Neural crest cell (in vitro differentiated cells): ENCODE results near the gene TFF3. TPM values are rescaled to one million over a fixed set of nuclear protein-coding genes. Genes with fewer than 3 reads are reported as not detected.

Experiments used
- DNase-seq: peaks from one replicate; pipeline ENCODE4 v3.0.0; 2021; ENCODE audit warnings: low read depth, mixed read lengths, low spot score
- H3K27ac Mint-ChIP-seq: one replicate; pipeline ENCODE4 v1.8.0; 2021; ENCODE audit warnings: mild to moderate bottlenecking, mixed read lengths; ENCODE audit not compliant: unreplicated experiment
- H3K27me3 Mint-ChIP-seq: 2 replicates; pipeline ENCODE4 v1.8.0; 2021; ENCODE audit warnings: low read depth, mild to moderate bottlenecking, mixed read lengths
- H3K36me3 Mint-ChIP-seq: 2 replicates; pipeline ENCODE4 v1.8.0; 2021; ENCODE audit warnings: low read depth, mild to moderate bottlenecking, mixed read lengths
- H3K4me1 Mint-ChIP-seq: 2 replicates; pipeline ENCODE4 v1.8.0; 2021; ENCODE audit warnings: mixed read lengths
- H3K4me3 Mint-ChIP-seq: one replicate; pipeline ENCODE4 v1.8.0; 2021; ENCODE audit warnings: mild to moderate bottlenecking, mixed read lengths
- H3K9me3 Mint-ChIP-seq: 2 replicates; pipeline ENCODE4 v1.8.0; 2021; ENCODE audit warnings: mixed read lengths
- total RNA-seq: library from RNA; stranded (reverse); gene quantifications from 2 replicates; pipeline ENCODE4 v1.2.1, GENCODE V29; 2021
- TF ChIP-seq, protein P1 (sequence below): fragments of 200-600 bp; sonication (generic); conservative IDR thresholded peaks from 2 replicates; pipeline ENCODE4 v1.5.0; 2021; ENCODE audit warnings: antibody characterized with exemption, mild to moderate bottlenecking

The TFF3 gene
- total RNA-seq, 1 donor from 2014 or later = not detected

DNA sequence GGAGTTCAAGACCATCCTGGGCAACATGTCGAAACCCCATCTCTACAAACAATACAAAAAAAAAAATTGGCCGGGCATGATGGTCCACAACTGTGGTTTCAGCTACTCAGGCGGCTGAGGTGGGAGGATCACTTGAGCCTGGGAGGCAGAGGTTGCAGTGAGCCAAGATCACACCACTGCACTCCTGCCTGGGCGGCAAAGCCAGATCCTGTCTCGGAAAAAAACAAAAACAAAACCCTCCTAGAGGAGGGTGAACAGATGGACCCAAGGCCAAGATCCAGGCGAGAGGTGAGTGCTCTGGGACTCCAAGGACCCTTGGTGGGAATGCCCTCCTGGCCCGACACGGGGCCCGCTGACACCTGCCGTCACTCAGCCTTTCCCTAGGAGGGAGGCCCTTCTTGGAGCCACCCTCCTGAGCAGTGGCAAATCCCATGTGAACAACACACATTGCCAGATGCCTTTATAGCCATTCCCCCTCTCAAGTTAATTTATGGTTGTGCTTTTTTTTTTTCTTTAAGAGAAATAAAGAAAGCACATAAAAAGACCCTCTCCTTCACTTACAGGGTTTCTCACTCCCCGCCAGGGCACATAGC, 35.2 kb upstream of the TFF3 start:
- peak overlapping the region; percentile 35 for H3K27ac Mint-ChIP-seq
- H3K27me3 Mint-ChIP-seq = no peaks in the 10 kb centered on the region
- TF ChIP-seq, protein P1, sequence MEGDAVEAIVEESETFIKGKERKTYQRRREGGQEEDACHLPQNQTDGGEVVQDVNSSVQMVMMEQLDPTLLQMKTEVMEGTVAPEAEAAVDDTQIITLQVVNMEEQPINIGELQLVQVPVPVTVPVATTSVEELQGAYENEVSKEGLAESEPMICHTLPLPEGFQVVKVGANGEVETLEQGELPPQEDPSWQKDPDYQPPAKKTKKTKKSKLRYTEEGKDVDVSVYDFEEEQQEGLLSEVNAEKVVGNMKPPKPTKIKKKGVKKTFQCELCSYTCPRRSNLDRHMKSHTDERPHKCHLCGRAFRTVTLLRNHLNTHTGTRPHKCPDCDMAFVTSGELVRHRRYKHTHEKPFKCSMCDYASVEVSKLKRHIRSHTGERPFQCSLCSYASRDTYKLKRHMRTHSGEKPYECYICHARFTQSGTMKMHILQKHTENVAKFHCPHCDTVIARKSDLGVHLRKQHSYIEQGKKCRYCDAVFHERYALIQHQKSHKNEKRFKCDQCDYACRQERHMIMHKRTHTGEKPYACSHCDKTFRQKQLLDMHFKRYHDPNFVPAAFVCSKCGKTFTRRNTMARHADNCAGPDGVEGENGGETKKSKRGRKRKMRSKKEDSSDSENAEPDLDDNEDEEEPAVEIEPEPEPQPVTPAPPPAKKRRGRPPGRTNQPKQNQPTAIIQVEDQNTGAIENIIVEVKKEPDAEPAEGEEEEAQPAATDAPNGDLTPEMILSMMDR = no peak
- no peaks in the 10 kb centered on the region for H3K36me3 Mint-ChIP-seq
- no peak for DNase-seq
- peaks cover under 1% of the 10 kb centered on the region for H3K4me1 Mint-ChIP-seq
- no peak overlapping the region for H3K4me3 Mint-ChIP-seq
- peaks cover 5% of the 10 kb centered on the region for H3K9me3 Mint-ChIP-seq

DNA sequence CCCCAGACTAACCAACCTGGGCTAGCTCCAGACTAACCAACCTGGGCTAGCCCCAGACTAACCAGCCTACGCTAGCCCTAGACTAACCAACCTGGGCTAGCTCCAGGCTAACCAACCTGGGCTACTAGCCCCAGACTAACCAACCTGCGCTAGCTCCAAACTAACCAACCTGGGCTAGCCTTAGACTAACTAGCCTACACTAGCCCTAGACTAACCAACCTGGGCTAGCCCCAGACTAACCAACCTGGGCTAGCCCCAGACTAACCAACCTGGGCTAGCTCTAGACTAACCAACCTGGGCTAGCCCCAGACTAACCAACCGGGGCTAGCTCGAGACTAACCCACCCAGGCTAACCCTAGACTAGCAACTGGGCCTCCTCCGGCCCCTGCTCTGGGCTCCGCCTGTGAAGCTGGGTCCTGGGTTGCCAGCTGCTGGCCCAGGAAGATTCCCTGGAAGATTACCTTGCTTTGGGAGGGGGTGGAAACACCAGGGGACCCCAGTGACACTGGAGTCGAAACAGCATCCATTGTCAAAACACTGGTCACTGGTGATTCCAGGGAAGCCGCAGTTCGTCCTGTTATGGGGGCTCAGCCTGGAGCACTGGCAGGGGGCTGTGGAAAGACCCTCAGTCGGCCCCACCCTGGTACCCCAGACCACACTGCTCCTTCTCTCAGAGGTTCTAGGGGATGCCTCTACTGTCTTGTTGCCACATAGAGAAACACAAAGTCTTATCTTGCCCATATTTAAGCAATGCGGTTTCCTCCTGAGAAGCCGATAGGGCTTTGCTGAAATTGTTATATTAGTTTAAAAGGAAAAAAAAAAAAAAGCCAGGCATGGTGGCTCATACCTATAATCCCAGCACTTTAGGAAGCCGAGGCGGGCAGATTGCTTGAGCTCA, 34.5 kb upstream of the TFF3 start:
- Mint-ChIP-seq H3K36me3 (no peaks in the 10 kb centered on the region), H3K27ac (no peak overlapping the region), H3K4me1 (peaks cover 8% of the 10 kb centered on the region), H3K27me3 (no peaks in the 10 kb centered on the region), H3K4me3 (no peak overlapping the region), H3K9me3 (peaks cover 3% of the 10 kb centered on the region)
- TF ChIP-seq, protein P1 = no peak
- no peak for DNase-seq

DNA sequence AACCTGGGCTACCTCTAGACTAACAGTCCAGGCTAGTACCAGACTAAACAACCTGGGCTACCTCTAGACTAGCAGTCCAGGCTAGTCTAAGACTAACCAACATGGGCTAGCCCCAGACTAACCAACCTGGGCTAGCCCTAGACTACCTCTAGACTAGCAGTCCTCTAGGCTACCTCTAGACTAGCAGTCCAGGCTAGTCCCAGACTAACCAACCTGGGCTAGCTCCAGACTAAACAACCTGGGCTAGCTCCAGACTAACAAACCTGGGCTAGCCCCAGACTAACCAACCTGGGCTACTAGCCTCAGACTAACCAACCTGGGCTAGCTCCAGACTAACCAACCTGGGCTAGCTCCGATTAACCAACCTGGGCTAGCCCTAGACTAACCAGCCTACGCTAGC, 33.6 kb upstream of the TFF3 start:
- Mint-ChIP-seq H3K4me1 (peaks cover 14% of the 10 kb centered on the region), H3K4me3 (no peak overlapping the region), H3K27ac (no peak overlapping the region), H3K9me3 (no peaks in the 10 kb centered on the region), H3K36me3 (no peaks in the 10 kb centered on the region), H3K27me3 (no peaks in the 10 kb centered on the region)
- TF ChIP-seq, protein P1 = no peak
- DNase-seq = no peak

DNA sequence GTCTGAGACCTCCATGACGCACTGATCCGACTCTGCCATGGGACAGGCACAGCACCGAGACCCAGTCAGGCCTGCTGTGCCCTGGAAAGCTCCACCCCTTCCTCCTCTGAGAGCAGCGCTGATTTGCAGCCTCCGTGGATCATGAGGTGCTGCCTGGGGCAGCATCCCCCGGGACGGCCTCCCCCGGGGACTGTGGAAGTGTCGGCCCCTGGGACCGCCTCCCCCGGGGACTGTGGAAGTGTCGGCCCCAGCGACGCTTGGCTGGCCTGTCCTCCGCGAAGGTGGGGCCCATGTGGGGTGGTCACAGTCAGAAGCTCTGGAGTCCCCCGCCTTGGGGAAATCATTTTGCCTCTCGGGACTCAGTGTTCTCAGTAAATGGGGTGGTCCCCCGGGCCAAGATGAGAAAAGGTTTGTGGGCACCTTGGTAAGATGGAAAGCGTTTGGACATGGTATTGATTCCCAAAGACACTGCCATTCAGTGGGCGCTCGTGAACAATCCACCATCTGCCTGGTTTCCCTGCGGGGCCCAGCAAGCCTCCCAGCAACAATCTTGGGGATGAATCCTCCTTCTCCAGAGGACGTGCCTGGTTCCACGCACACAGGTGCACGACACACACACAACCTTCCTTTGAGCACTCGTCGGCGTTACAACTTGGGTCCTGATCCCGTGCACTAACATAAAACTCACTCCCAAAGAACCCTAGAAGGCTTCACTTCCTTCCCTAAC, 32.6 kb upstream of the TFF3 start:
- Mint-ChIP-seq H3K27me3 (no peaks in the 10 kb centered on the region), H3K4me3 (no peak overlapping the region), H3K27ac (no peak overlapping the region), H3K9me3 (no peaks in the 10 kb centered on the region), H3K4me1 (peaks cover 14% of the 10 kb centered on the region), H3K36me3 (no peaks in the 10 kb centered on the region)
- TF ChIP-seq, protein P1 = no peak
- DNase-seq = no peak

DNA sequence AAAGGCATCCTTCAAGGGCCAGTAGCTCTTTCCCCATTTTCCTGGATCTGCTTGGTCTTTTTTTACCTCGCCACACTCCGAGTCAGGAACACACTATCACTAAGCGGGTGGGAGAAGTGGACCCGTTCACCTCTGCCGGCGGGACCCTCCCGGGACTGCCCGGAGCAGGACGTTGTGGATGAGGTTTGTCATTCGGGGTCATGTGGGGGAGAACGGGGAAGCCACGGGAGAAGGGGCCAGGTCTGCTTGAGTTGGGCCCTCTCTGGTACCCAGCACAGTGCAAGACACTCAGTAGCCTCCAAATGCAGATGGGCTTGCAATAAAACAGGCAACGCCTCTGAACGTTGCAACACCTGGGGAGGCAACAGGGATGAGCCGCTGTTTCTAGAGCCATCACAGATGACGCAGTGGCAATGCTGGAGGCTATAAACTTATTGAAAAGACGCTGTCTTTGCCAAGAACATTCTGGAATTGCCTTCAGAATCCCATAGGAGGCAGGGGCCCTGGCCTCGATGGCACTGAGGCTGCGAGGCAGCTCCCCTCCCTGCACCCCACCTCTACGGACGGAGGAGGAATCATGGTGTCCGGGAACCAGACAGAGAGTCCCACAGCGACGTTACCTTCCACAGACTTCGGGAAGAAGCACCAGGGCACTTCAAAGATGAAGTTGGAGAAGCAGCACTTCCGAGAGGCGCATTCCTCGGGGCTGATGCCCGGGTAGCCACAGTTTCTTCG, 31.8 kb upstream of the TFF3 start:
- no peak overlapping the region for H3K27ac Mint-ChIP-seq
- no peaks in the 10 kb centered on the region for H3K9me3 Mint-ChIP-seq
- TF ChIP-seq, protein P1 = no peak
- no peak for DNase-seq
- peaks cover 14% of the 10 kb centered on the region for H3K4me1 Mint-ChIP-seq
- H3K27me3 Mint-ChIP-seq = no peaks in the 10 kb centered on the region
- no peaks in the 10 kb centered on the region for H3K36me3 Mint-ChIP-seq
- H3K4me3 Mint-ChIP-seq = no peak overlapping the region
